ENCODE results near the gene GRID1.

The GRID1 gene

GRCh38 chr10:86091216-86091615 lies 275.4 kb downstream of the GRID1 start:
- TF ChIP-seq CTCF (IDR thresholded peaks at IDR 0.05; ENCODE audit: low read depth, low read length), result no peak
- H3K4me3 ChIP-seq (replicated peaks in 1 of 2; ENCODE audit: low read depth in 2 of 2, low read length in 2 of 2), result no peak overlapping the region
- no peak for DNase-seq (ENCODE audit: low read depth in 2 of 2)

- TF ChIP-seq CTCF (IDR thresholded peaks at IDR 0.05; ENCODE audit: low read depth, low read length), result no peak
- no peak for DNase-seq (ENCODE audit: low read depth in 2 of 2)
- no peak overlapping the region for H3K4me3 ChIP-seq (replicated peaks in 1 of 2; ENCODE audit: low read depth in 2 of 2, low read length in 2 of 2)
Observed at GRCh38 chr10:86090807-86091206, 275.8 kb downstream of the GRID1 start.

GRCh38 chr10:86087716-86088115 lies 278.9 kb downstream of the GRID1 start:
- H3K4me3 ChIP-seq (replicated peaks in 1 of 2; ENCODE audit: low read depth in 2 of 2, low read length in 2 of 2), result no peak overlapping the region
- no peak for TF ChIP-seq CTCF (IDR thresholded peaks at IDR 0.05; ENCODE audit: low read depth, low read length)
- no peak for DNase-seq (ENCODE audit: low read depth in 2 of 2)

- no peak overlapping the region for H3K4me3 ChIP-seq (replicated peaks in 1 of 2; ENCODE audit: low read depth in 2 of 2, low read length in 2 of 2)
- TF ChIP-seq CTCF (IDR thresholded peaks at IDR 0.05; ENCODE audit: low read depth, low read length), result no peak
- no peak for DNase-seq (ENCODE audit: low read depth in 2 of 2)
Observed at GRCh38 chr10:86086418-86086817, 280.2 kb downstream of the GRID1 start.

GRCh38 chr10:86085686-86086085 lies 280.9 kb downstream of the GRID1 start:
- no peak for TF ChIP-seq CTCF (IDR thresholded peaks at IDR 0.05; ENCODE audit: low read depth, low read length)
- no peak overlapping the region for H3K4me3 ChIP-seq (replicated peaks in 1 of 2; ENCODE audit: low read depth in 2 of 2, low read length in 2 of 2)
- no peak for DNase-seq (ENCODE audit: low read depth in 2 of 2)

- no peak for TF ChIP-seq CTCF (IDR thresholded peaks at IDR 0.05; ENCODE audit: low read depth, low read length)
Observed at GRCh38 chr10:86085136-86085535, 281.5 kb downstream of the GRID1 start.

GRCh38 chr10:86084585-86084984 lies 282.0 kb downstream of the GRID1 start:
- H3K4me3 ChIP-seq (replicated peaks in 1 of 2; ENCODE audit: low read depth in 2 of 2, low read length in 2 of 2), result no peak overlapping the region
- TF ChIP-seq CTCF (IDR thresholded peaks at IDR 0.05; ENCODE audit: low read depth, low read length), result no peak
- no peak for DNase-seq (ENCODE audit: low read depth in 2 of 2)

More at GRCh38 chr10:86085136-86085535, 281.5 kb downstream of the GRID1 start:
- DNase-seq (ENCODE audit: low read depth in 2 of 2), result no peak
- H3K4me3 ChIP-seq (replicated peaks in 1 of 2; ENCODE audit: low read depth in 2 of 2, low read length in 2 of 2), result no peak overlapping the region
